Stimulated activated CD4-positive, alpha-beta T cell treated with anti-CD3 and anti-CD28 coated beads, Interleukin-1b, Interleukin-23, amount 100 ng/mL, for 1 hour (primary cell): ENCODE measurements around the gene DARS1.

Experiments
- DNase-seq, 2 donors: peaks; one replicate each; pipeline ENCODE4 v3.0.0-alpha.2; 2020; ENCODE audit warnings: low read depth in 2 of 2

Gene DARS1

DNA sequence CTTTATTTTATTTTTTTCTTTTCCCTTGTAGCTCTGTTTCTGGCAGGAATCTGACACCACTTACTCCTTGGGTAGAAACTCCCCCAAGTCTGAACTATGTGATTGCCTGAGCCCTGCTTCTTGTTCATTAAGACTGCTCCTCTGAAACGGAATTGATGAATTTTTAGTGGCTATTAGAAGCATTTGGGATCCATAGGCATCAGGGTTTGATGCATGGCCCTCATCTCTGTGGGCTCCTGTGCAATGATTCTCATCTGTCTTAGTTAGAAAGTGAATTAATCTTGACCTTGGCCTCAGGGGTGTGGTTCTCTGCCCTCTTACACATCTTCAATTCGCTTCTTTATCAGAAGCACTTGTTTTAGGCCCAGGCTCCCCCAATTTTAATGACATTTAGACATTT lies 31.0 kb upstream of the DARS1 start:
- DNase-seq = no peak

DNA sequence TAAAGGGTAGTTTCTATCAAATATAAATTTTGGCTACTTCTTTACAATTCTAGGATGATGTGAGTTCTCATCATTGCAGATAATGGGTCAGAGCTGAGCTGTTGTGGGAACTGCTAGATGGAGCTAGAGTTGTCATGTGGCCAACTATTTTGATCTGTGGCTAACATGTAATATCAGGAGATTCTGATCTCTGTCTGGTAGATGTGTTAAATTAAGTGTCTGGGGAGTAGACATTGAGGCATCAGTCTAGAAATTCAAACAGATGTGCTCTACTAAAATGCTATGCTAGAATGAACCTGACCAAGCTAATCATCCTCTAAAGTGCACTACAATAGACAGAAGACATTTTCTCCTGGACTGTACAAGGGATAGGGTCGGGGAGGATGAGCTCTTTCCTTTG lies 30.3 kb upstream of the DARS1 start:
- no peak for DNase-seq

DNA sequence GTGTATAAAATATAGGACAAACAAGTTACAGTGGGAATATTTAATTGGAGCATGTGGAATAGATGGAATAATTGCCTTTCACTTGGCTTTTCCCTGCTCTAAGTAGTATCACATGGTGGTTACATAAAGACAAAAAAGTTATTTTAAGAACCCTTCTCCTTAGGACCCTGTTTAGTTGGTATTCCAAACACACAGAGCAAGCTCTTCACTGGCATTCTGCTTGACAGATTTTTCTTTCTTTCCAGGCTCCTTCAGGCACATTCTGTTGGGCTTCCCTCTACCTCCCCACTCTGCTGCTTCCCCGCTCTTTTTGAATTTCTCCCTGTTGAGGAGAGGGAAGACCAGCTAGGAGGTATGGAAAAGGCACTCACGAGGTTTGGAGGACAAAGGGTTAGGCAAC lies 29.0 kb upstream of the DARS1 start:
- no peak for DNase-seq

- DNase-seq = no peak
Measured at GRCh38 chr2:136013955-136014354, 28.5 kb upstream of the DARS1 start.

DNA sequence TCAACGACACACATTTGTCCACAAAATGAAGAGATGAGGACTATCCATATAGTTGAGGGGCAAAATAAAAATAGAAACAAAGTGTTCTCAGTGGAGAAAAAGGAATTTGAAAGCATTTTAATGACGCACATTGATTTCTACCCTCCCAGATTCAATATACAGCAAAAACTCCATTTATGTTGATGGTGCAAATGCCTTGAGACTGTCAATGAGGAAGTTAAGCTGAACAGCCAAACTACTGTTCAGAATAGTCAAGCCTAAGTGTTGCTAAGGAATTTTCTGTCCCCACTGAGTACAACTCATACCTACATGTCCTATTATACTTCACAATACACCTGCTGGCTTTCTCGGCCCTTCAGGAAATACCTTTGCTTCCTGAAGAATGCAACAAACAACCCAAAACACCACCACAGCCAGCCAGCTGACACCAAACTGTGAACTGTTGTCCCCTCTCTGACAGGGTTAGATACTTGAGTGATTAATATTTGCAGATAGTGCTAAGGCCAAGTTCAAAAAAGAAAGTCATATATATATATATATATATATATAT lies 27.8 kb upstream of the DARS1 start:
- DNase-seq = no peak

GRCh38 chr2:136012315-136012714 lies 26.9 kb upstream of the DARS1 start:
- no peak for DNase-seq

DNA sequence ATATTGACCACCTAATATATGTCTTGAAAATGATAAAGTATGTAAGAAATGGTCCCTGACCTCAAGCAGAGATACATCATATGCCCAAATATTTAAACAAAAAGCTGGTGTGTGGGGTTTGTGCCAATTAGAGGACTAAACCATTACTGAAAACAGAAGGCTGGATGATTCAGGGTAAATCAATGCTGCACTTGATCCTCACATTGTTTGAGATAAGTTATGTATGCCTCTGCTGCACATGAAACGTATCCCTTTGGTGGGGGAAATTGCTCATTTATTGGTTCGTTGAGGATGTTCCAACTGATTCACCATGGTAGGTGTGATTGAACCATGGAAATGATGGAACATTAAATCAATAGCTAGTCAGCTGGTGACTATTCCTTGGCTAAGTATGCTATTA lies 24.7 kb upstream of the DARS1 start:
- DNase-seq = no peak

- peak in 1 of 2 donors; percentile 23 for DNase-seq
Measured at GRCh38 chr2:136008205-136008865, 22.9 kb upstream of the DARS1 start.

DNA sequence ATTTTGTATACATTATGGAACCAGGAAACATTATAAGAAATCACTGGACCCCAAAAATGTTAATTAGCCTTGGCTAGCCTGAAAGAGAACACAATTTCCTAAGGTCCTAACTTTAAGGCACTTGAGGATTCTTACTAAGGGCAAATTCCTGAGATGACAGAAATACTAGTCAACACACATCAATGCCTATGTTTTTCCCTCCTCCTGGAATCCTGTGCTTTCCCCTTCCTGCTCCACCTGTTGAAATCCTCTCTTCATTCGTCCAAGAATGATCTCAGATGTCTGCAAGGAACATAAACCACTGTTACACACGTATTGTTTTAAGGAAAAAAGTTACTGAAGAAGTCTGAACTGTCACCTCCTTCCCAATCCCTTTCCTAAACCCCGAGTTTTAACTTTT lies 21.2 kb upstream of the DARS1 start:
- DNase-seq = no peak

DNA sequence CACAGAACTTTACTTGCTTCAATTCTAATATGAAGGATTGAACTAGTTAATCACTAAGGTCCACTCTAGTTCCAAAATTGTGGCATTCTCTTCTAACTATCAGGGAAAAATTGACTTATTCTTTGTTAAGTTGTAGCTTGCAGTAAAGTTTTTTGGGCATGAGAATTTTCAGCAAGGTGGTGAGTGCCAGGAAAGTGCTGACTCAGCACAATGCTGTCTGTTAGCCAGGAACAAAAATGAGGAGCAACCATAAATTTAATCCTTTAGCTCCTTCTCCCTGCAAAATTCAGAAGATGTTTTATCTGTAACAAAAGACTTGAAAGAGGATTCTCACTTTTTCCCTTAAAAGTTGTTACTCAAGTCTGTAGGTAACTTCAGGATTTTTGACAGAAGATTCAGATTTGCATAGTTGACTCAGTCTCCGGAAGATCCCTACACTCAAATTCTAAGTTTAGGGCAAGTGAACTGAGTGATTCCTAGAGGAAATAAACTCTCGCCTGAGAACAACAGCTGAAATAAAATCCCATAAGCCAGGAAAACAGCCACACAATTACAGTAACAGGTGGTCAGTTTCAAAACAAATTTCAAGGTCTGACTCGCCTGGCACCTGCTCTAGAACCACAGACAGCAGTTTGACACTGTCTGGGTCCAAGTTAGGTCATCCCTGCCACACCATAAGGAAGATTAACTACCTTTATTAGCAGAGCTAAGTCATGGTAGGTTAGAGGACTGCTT lies 20.2 kb upstream of the DARS1 start:
- DNase-seq = no peak

GRCh38 chr2:136004965-136005364 lies 19.5 kb upstream of the DARS1 start:
- DNase-seq = no peak

DNA sequence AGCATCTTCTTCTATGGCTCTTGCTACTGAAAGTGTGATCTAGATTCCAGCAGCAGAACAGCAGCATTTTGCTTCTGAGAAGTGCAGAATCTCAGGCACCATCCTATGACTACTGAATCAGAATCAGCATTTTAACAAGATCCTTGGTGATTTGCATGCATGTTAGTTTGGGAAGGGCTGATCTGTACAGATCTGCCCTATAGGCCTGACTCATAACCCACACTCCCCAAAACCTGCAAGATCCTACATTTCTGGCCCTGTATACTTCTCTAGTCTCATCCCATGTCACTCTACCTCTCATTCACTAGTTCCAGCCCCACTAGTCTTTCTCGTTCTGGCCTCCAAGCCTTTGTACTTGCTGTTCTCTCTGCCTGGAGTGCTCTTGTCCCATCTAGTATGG lies 15.7 kb upstream of the DARS1 start:
- no peak for DNase-seq

- no peak for DNase-seq
Measured at GRCh38 chr2:136000502-136000901, 15.1 kb upstream of the DARS1 start.

- no peak for DNase-seq
Measured at GRCh38 chr2:135999899-136000298, 14.5 kb upstream of the DARS1 start.

DNA sequence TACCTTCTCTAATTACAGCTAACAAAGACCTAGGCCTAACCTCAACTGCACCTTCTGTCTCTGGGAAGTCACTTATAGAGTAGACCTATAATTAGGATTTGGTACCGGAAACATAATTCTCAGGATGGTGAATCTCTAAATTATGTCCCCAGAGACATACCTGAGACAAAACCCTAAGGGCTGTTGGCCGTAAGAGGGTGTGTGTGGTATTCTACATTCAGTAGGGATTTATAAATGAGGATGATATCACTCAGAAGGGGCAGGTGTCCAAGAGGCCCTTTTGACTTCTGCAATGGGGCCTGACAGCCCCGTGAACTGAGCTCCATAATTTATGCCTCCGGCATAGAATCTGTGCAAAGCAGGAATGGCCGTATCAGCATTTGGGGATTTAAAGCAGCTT lies 13.5 kb upstream of the DARS1 start:
- DNase-seq = no peak

- DNase-seq = no peak
Measured at GRCh38 chr2:135997380-135997779, 12.0 kb upstream of the DARS1 start.

- no peak for DNase-seq
Measured at GRCh38 chr2:135996304-135996703, 10.9 kb upstream of the DARS1 start.

DNA sequence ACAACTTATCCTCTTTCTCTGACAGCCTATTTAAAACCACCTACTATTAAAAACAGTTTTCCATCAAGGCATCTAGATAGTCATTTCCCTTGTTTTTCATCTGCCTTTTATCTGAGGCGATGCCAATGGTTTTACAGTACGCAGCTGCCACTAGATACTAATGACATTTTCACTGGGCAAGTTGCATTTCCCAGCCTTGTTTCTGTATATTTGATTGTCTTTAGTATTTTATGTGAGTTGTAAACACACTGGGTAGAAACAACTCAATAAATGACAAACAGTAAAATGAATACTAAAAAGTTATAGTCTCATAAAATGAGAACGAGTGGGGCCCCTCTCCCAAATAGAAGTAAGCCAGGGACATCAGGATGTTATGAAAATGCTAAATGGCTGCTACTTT lies 8.9 kb upstream of the DARS1 start:
- no peak for DNase-seq

GRCh38 chr2:135993421-135993820 lies 8.0 kb upstream of the DARS1 start:
- no peak for DNase-seq

DNA sequence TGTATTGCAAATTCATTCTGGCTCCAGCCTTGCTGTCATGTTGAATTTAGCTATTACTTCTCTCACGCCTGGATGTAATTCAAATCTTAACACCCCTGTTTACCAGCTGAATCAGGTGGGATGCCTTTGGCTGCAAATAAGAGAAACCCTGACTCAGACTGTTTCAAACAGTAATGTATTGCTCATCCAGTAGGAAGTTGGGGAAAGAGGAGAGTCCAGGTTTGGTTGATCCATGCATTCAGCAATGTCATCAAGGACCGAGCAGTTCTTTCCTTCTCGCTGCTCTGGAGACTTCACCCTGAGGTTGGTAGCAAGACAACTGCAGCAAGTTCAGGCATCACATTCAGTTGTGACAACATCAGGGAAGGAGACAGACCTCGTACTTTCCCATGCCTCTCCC lies 6.4 kb upstream of the DARS1 start:
- DNase-seq = no peak

- DNase-seq = no peak
Measured at GRCh38 chr2:135987441-135987840, 2.0 kb upstream of the DARS1 start.

- DNase-seq = no peak
Measured at GRCh38 chr2:135986507-135986906, 1.1 kb upstream of the DARS1 start.

DNA sequence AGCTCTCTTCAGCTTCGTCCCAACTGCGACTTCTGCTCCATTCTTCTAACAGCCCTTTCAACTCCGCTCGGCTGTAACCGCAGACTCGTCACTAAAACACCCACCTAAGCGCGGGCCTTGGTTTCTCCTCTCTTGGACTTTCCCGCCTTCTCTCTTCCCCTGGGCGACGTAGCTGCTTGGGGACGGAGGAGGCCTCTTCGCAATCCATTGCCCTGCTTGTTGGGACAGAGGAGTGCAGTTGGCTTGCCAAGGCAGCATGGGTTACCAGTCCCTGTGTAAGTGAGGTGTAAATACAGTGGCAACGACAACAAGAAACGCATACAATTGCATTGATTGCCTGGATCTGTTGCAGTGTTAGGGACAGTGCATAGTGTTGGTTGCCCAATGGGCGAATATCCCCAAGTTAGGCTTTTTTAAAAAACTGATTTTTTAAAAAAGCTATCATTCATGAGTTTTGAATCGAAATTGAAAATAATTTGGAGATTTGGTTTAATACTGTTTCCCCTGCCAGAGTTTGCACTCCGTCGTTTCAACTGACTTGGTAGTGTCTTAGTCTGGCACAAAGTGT lies 484 bp upstream of the DARS1 start:
- peak; percentile 14 to 56 for DNase-seq
